GM12864 (cell line): Measurements from ENCODE around the gene ALG3.
A peak's percentile ranks its signal among the peaks of the same experiment; 100 is the strongest.
"Not testable (repeated sequence)": the region's sequence is repeated elsewhere in the genome, so short reads cannot be mapped to it uniquely, and the experiment has no call there.

ENCODE experiments used
- DNase-seq: peaks from one replicate; pipeline ENCODE4 v3.0.0-alpha.2; 2011; ENCODE audit warnings: low read depth
- H3K4me3 ChIP-seq: 2 replicates; pipeline ENCODE4 v1.5.1; 2011; ENCODE audit warnings: mild to moderate bottlenecking, low read depth, low read length, control low read depth
- TF ChIP-seq, protein P1 (sequence below): IDR thresholded peaks from 2 replicates; pipeline ENCODE4 v1.5.1; 2011; ENCODE audit warnings: low read depth, mild to moderate bottlenecking, moderate library complexity, low read length, control low read depth, inconsistent platforms; ENCODE audit errors: missing control alignments

The ALG3 gene

DNA sequence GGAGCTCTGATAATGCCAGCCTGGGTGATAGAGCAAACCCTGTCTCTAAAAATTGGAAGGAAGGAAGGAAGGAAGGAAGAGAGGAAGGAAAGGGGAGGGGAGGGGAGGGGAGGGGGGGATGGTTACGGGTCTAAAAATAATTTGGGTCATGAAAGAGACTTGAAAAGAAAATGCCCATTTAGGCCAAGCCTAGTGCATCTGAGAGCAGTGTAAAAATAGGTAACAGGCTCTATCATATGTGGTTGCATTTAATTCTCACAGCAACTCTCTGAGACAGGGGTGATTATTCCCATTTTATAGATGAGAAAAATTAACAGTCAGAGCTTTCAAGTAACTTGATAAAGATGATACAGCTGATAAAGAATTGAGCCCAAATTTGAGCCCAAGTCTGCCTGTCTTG lies 23.5 kb upstream of the ALG3 start:
- no peak overlapping the region for H3K4me3 ChIP-seq
- DNase-seq: no peak
- TF ChIP-seq, protein P1, sequence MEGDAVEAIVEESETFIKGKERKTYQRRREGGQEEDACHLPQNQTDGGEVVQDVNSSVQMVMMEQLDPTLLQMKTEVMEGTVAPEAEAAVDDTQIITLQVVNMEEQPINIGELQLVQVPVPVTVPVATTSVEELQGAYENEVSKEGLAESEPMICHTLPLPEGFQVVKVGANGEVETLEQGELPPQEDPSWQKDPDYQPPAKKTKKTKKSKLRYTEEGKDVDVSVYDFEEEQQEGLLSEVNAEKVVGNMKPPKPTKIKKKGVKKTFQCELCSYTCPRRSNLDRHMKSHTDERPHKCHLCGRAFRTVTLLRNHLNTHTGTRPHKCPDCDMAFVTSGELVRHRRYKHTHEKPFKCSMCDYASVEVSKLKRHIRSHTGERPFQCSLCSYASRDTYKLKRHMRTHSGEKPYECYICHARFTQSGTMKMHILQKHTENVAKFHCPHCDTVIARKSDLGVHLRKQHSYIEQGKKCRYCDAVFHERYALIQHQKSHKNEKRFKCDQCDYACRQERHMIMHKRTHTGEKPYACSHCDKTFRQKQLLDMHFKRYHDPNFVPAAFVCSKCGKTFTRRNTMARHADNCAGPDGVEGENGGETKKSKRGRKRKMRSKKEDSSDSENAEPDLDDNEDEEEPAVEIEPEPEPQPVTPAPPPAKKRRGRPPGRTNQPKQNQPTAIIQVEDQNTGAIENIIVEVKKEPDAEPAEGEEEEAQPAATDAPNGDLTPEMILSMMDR: no peak

DNA sequence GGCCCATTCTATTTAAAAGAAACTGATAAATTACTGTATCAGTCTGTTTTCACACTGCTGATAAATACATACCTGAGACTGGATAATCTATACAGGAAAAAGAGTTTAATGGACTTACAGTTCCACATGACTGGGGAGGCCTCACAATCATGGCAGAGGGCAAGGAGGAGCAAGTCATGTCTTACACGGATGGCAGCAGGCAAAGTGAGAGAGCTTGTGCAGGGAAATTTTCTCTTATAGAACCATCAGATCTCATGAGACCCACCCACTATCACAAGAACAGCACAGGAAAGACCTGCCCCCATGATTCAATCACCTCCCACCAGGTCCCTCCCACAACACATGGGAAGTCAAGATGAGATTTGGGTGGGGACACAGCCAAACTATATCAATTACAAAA lies 18.5 kb upstream of the ALG3 start:
- DNase-seq, H3K4me3 ChIP-seq: not testable (repeated sequence)

DNA sequence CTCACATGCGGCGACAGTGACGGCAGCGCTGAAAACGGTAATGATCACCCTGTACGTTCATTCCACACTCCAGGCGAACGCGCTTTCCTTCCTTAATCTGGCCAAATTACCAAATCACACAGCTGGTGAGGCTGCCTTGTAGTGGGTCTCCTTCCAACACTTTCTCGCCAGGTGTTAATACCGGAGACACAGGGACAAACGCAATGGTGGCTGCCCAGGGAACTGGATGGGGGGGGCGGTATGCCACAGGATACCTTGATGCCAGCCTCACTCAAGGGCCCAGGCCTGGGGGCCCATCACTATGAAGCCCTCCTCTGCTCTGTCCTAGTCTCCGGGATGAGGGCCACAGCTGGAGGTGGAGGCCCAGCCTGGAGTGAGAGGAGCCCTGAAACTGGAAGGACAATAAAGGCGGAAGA lies 14.0 kb upstream of the ALG3 start:
- DNase-seq: no peak
- TF ChIP-seq, protein P1: no peak
- no peak overlapping the region for H3K4me3 ChIP-seq

DNA sequence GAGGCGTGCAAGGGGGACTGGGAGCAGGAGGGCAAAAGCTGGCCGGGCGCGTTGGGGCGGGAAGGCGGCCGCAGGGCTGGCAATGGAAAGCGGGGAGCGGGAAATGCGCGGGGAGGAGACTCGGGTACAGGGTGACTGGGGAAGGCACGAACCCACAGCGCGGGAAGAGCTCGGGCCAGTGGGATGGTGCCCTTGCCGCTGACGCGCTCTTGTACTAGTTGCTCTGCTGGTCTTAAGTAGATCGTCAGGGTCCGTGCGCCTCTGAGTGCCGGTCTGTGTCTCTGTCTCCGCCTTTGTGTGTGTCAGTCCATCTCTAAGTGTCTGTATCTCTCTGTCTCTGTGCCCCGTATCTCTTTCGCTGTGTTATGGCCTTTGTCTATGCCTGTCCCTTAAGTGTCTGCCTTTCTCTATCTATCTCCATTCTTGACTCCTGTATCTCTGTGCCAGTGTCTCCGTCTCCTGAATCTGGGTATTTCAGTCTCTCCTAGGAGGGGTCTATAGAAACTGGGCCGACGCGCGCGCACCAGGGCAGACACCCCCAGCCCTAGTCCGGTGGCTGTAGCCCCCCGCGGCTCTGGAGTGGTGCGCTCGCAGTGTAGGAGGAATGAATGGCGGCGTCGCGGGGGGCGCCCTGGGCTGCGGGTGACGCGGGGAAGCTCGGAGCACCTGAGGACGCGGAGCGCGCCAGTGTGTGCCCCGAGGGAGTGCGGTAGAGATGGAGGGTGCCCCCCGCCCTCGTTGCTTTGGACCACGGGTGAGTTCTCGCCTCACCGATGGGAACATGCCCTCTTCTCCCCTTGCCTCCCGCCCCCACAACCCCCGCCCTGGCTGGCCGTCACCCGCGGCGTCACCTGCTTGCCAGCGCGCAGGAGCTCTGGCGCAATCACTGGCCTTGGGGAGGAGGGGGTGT lies 13.3 kb upstream of the ALG3 start:
- H3K4me3 ChIP-seq: peak overlapping the region; percentile 34
- TF ChIP-seq, protein P1: no peak
- DNase-seq: no peak

DNA sequence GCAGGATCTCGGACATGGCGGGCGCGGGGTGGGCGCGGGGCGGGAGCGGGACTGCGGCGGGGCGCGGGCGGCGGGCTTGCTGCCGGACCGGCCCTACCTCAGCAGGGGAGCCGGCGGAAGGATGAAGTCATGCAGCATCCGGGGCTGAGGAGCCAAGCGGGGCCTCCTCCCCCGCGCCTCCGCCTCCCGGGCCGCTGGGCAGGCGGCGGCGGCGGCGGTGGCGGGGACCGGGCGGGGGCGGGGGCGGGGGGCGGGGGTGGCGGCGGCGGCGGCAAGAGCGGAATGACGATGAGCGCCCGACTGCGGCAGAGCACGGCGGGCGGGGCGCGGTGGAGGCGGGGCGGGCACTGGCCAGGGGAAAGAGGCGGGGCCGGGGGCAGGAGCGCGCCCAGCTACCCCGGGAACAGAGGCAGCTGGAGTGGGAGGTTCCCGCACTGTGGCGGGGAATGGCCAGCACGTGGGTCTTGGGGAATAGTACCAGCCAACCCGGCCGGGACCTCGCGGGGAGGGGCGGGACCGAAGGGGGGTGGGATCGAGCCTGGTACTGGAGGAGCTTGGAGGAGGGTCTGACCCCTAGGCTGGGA lies 12.6 kb upstream of the ALG3 start, which contains the start of gene CAMK2N2:
Gene CAMK2N2, minus strand, starts transcription at position 284 of the 584 bp plus-strand sequence. Its CDS starts 268 bp downstream, at position 16.
- DNase-seq: no peak
- TF ChIP-seq, protein P1: no peak

DNA sequence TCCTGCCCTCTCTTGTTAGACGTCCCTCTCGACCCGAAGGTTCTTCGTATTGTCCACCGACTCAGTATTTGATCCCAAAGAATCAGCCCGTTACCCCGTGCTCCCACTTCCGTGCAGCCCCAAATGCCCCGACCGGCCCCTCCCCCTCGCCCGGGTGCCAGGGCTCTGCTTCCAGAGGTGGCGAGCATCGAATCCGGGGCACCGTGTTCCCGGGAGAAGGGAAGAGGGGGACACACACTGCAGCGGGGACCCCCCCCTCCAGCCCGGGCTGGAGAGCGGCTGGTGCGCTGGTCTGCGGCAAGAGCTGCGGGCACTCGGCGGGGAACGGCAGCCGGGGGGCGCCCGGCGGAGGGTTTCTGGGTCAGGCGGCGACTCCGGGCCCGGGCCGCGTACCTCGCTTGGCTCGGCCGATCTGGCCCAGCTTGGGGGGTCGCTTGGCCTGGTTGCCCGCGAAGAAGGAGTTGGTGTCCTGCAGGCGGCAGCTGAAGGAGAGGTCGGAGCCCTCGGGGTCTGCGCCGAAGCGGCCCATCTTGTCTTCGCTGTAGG lies 12.0 kb upstream of the ALG3 start:
- DNase-seq: no peak
- H3K4me3 ChIP-seq: peak overlapping the region; percentile 41
- TF ChIP-seq, protein P1: no peak

More for the DNA sequence above, 12.6 kb upstream of the ALG3 start, which contains the start of gene CAMK2N2:
- H3K4me3 ChIP-seq: peak within 1 kb of the TSS; percentile 41
